NCI-H460 (cell line): ENCODE results near the gene GAL3ST3. TPM values are rescaled to one million over a fixed set of nuclear protein-coding genes. Genes with fewer than 3 reads are reported as not detected.
A peak's percentile ranks its signal among the peaks of the same experiment; 100 is the strongest.

Experiments used
- DNase-seq: peaks from one replicate; pipeline ENCODE4 v3.0.0-alpha.2; 2016; ENCODE audit warnings: low read depth; ENCODE audit errors: extremely low read depth
- total RNA-seq: library from RNA; depleted of rRNA; stranded (reverse); fragments of >200 nt; shearing (Covaris generic); gene quantifications from 2 replicates; pipeline ENCODE4 v1.2.3, GENCODE V29; 2014

Gene GAL3ST3
- total RNA-seq, 1 experiment from 2014 or later = not detected

DNA sequence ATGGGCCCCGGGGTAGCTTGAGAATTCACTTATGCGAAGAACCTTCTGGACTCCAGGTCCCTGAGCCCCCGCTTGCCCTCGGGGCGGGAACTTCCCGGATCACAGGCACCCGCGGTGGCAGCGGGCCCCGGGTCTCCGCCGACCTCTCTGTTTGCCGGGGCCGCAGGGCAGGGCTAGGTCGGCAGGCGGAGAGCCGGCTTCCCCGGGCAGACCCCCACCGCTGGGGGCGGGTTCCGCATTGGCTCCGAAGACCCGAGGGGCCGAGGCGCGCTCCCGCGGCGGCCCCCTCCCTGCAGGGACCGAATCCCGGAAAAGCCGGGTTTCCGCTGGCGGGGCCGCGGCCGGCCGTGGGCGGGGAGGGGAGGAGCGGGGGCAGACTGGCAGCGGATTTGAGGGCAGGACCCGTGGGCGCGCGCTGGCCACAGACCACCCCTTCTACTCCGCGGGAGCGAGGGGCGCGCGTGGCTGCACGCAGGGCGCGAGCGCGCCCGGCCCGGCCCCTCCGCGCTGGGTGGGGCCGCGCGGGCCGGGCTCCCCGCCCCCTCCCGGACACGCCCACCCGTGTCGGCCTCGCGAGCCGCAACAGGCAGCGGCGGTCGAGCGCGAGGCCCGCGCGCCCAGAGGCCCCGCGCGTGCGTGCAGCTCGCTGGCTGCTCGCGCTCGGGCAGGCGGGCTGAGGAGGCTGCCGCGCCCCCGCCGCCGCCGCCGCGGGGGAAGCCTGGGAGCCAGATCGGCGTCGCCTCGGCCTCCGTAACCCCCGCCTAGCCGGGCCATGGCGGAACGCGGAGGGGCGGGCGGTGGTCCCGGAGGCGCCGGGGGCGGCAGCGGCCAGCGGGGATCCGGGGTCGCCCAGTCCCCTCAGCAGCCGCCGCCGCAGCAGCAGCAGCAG, 21.0 kb upstream of the GAL3ST3 start, which contains the start of gene PACS1:
TSS of gene PACS1 (plus strand) at position 558 of the 889 bp plus-strand sequence. CDS start at position 773, 215 bp downstream.
- peak; percentile 29 for DNase-seq

DNA sequence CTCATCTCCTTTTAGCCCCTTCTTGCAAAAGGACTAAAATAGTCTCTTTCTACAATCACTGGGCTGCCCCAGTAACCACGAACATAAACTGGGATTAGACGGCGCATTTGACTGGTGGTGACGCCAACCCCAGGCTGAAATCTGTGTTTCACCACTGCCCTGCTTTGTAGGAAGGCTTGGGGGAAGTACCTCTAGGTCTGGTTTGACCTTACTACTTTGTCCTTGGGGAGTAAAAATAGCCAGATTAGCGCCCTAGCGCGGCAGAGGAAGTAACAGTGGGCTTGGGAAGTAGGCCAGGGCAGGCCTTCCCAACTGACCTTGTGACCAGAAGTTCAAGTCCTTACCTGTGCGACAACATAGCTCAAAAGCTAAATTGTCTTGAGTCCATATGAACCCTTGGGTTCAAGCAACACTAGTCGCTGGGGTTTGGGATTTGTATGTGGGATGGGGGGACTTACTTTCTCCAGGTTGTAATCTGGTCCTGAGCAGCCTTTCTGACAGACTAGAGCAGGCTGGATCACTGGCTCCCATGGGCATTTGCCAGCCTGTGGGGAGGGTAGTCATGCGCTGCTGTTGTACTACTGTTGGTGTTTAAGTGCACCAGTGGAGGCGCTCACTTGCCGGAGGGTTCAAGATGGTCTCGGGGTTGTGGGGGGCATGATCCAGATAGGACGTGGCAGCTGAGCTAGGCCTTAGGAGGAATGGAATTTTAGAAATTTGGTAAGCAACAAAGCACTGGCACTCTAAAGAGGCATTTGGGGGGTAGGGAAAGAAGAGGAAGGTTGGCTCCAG, 20.2 kb upstream of the GAL3ST3 start:
- peak; percentile 30 for DNase-seq

DNA sequence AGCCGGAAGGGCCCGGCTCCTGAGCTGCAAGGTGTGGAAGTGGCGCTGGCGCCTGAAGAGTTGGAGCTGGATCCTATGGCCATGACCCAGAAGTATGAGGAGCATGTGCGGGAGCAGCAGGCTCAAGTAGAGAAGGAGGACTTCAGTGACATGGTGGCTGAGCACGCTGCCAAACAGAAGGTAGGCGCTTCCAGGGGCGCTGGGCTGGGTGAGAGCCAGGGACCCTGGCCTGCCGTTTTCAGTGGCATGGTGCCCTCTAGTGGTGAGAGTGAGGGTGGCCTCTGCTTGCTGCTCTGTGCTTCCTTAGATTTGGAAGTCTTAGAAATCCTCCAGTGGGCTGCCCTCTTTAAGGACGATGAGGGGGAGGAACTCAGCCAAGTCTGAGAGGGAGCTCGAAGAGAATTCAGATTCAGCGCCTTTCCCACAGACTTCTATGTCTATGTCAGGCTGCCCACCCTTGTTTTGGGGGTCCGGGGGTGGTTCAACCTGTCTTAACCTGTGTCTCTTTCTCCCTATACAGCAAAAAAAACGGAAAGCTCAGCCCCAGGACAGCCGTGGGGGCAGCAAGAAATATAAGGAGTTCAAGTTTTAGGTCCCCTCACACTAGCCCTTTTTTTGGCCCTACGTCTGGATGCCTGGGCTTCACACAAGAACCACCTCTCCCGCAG, 19.3 kb upstream of the GAL3ST3 start:
- DNase-seq = peak; percentile 48

DNA sequence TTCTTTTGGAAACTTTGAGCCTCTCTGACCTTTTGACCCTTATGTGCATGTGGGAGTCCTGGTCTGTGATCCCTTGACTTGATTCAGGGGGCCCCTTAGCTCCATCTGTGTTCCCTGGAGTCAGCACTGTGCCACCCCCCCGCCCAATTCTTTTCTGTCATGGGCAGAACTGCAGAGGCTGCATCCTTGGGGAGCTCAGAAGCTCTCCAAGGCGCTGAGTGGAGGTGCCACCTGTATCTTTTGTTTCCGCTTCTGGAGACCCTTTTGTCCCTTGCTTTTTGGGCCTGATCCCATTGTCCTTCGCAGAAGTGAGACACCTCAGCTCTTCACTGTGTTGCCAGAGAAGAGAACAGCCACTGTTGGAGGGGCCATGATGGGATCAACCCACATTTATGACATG, 18.7 kb upstream of the GAL3ST3 start:
- no peak for DNase-seq

DNA sequence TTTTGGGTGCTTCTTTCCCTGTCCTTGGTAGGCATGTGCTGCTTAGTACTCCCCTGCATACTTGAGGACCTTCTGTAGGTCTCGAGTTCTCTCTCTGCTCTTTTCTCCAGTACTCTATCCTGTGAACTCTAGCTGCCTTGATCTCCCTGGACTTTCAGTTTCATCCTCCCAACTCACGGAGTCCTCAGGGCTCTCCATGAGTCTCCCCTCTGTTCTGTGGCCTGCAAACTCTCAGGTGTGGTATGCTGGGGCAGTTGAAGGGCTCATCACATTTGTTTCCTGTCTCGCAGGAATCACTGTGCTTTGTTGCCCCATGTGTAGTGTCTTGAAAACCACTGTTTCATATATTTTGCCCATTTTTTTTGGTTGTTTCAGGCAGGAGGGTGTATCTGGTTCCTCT, 17.8 kb upstream of the GAL3ST3 start:
- no peak for DNase-seq

DNA sequence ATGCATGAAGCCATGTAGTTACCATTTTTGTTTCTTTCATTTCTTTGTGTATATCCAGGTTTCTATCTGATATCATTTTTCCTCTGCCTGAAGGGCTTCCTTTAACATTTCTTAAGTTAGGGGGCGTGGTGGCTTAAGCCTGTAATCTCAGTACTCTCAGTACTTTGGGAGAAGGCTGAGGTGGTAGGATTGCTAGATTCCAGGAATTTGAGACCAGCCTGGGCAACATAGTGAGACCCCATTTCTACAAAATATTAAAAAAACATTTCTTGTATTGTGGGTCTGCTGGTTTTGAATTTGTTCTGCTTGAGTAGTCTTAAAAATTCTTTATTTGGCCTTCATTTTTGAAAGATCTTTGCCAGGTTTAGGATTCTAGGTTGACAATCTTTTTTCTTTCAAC, 15.6 kb upstream of the GAL3ST3 start:
- DNase-seq = no peak

DNA sequence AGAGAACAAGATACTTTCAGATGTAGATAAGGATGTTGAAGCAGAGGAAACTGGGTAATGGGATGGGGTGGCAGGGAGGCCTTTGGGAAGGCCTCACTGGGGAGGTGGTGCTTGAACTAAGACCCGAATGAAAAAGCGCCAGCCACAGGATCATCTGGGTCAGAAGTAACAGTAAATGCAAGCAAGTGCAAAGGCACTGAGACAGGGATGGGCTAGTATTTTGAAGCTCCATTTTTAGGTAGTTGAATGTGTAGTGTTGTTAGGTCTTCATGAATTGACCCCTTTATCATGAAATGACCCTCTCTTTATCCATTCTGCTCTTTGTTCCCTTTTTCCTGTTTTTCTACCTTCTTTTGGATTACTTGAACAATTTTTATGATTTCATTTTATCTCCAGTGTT, 14.9 kb upstream of the GAL3ST3 start:
- no peak for DNase-seq

DNA sequence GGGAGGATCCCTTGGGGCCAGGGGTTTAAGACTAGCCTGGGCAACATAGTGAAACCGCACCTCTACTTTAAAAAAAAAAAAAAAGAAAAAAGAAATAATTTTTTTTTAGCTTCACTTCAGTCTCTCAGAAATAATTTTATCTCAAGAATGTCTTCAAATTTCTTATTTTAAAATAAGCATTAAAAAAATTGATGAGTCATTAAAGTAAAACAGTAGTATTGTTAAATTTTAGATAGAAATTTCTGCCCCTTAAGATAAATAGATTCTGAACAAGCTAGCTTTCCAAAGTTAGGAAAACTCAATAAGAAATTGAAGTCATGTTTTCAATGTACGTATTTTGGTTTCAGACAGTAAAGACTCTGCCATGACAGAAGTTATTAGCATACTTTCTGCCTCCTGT, 13.4 kb upstream of the GAL3ST3 start:
- no peak for DNase-seq

DNA sequence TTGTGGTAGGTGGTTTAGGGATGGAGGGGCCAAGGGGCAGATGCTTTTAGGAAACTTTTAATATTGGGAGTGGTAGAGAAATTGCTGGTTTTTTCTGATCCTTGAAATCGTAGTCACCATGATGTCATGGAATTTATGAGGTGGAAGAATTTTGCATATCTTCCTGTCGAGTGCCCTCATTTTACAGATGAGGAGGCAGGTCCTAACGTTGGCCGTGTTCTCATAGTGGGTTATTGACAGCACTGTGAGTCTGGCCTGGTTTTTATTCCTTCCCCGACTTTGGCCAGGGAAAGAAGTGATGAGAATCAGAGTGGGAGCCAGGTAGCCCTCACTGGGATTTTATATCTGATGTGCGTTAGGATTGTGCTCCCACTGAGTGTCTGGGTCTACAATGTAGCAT, 12.3 kb upstream of the GAL3ST3 start:
- DNase-seq = no peak

DNA sequence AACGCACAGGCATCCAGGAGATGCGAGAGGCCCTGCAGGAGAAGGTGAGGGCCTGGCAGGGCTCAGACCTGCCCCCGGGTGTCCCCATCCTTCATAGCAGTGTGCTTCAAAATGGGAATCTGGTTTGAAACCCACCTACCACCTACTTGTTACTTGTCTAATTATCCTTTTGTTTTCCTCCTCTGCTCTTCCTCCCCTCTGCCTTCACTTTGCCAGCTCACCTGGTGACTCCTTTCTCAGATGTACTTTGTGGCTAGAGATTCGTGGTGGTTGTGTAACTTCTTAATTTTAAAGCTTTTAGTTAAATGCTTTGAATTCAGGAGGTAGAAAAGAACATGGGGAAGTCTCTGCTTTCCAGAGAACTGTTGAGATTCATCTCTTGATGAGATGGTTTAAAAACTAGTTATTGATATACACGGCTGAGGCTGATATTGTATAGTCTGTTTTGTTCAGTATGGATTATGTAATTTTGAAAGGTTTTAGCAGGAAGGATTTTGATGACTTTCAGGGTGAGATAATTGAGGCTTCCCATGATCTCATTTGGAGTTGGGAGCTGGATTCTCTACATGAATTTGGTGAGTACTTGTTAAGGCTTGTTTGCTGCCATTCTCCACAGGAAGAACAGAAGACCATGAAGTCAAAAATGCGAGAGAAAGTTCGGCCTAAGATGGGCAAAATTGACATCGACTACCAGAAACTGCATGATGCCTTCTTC, 11.2 kb upstream of the GAL3ST3 start:
- DNase-seq = no peak

DNA sequence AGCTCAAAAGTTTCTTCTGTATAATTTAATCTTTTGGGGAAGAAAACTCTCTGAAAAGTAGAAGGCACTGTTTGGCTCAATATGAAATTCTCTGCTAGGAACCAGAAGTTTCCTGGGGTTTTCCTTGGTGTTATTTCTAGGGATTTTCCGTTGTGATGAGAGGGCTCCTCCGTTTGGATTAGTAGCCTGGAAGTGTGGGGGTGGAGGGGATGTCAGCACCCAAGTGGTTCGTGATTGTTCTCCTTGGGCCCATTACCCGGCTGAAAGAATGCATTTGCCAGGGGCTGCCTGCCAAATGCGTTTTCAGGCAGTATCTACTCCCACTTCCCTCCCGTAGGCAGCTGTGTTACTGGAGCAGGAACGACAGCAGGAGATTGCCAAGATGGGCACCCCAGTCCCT, 7.5 kb upstream of the GAL3ST3 start:
- DNase-seq = no peak

DNA sequence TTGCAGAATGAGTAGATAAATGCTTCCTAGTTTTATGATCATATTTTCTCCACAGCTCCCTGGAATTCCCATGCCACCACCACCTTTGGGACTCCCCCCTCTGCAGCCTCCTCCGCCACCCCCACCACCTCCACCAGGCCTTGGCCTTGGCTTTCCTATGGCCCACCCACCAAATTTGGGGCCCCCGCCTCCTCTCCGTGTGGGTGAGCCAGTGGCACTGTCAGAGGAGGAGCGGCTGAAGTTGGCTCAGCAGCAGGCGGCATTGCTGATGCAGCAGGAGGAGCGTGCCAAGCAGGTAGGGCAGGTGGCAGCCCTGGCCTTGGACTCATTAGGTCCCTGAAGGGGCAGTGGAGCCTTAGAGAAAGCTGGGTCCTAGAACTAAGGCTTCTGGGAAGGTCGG, 6.1 kb upstream of the GAL3ST3 start:
- no peak for DNase-seq

DNA sequence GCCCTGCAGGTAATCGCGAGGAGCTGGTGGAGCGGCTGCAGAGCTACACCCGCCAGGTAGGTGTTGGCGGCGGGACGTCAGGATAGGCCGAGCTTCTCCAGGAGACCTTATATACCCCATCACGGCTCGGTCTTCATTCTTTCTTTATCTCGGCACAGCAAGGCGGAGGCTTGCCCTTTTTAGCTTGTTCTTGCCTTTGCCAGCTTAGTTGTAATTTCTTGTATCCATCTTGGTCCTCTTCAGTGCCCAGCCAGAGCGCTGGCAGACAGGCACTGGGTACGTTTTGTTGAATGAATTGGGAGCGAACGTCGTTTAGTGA, 3.7 kb upstream of the GAL3ST3 start:
- no peak for DNase-seq

DNA sequence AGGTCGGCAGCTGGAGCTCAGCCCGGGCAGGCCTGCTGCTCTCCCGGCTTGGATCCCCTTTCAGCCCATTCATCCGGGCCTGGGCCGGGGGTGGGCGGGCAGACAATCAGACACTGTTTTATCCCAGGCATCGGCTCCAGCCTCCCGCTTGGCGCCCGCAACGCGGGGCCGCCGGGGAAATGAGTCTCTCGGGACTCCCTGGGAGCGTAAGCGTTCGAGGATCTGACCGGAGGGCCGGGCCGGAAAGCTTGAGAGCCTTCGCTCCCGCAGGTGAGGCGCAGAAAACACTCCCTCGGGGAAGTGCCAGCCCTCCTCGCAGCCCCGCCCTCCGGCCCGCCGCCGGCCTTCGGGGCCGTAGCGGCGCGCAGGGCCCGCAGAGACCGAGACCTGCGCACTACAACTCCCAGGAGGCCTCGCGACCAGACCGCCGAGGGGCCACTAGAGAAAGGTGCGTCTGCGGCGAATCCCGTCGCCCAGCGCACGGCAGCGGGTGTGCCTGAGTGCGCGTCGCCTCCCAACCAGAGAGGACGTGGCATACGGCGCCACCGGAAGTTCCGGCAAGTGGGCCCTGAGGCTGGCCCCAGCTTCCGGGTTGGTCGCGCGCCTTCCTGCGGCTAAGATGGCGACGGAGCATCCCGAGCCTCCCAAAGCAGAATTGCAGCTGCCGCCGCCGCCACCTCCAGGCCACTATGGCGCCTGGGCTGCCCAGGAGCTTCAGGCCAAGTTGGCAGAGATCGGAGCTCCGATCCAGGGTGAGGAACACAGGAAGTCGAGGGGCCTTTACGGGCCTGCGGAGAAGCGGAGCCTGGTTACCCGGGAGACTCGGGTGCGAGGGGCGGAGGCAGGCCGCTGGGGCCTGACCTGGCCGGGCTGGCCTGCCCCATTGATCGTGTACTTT, 3.1 kb upstream of the GAL3ST3 start, which contains the start of gene SF3B2:
TSS of gene SF3B2 (plus strand) at position 599 of the 898 bp plus-strand sequence. CDS start at position 620, 21 bp downstream.
- DNase-seq = peak; percentile 95

DNA sequence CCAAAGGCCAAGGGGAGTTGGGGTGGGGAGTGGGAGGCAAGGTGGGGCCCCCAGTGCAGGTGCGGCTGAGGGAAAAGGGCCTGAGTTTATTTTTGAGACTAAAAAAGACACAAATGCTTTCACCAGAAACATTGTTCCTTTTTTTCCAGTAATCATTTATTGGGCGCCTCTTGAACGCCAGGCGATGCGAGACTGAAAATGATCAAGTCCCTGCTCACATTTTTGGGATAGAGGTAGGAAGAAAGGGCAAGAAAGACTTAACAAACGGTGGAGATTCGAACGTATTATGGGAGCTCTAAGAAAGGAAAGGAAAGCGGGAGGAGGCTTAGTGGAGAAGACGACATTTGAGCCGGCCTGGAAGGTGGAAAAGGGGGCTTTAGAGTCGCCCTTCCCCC, 2.4 kb upstream of the GAL3ST3 start:
- DNase-seq = no peak

DNA sequence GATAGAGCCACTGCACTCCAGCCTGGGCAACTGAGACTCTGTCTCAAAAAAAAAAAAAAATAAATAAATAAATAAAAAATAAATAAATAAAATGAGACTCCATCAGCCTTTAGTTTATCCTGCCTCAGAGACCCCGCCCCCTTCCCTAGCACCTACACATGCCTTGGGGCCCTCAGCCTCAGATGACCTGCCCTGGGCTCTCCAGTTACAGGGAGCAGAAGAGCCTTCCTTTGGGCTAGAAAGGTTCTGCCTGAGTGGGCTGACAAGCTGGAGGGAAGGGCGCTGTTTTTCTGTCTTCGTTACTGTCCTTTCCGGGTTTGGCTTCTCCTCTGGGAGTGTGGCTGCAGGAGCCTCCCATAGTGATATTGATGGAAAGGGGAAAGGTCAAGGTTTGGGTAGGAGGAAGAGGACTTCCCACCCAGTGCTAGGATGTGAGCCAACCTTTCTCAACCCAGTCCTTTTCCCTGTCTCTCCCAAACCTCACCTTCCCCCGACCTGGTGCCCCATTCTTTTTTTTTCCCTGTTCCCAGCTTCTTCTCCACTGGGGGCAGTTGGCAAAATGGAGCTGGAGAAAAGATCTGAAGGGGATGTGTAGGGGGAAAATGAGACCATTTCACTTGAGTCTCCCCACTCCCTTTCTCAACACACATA, 1.7 kb upstream of the GAL3ST3 start:
- no peak for DNase-seq

DNA sequence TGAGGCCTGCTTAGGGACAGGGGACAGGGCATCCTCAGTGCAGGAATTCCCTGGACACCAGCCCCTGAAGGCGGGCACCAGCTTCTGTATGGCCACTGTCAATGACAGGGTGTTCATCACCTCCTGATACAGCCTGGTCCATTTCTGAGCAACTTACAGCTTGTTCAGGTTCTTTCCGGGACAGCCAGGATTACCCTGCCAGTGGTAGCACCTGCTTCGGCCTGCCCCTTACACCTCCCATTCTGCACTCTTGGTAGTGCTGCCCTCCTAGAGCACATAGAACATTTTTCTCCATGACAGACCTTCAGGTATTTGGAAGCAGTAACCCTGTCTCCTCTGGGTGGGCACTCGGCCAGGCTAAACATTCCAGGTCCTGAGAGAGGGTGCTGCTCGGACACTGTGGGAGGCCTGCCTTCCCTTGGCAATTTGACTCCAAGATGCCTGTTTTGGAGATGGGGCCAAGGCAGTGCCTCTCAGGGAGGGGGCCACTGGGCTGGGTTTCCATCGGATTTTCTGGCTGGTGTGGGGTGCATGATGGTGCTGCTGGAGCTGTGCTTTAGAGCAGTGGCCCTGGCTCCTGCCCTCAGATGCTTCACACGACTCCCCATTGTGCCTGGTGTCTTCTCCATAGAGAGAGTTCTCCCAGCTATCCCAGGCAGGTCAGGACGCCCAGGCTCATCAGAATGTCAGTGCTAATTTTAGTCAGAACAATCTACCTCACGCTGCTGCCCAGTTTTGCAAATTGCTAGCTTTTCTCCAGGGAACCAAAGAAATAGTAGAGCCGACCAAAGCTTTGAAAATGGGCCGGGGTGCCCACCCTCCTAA, 1.2 kb downstream of the GAL3ST3 start:
- DNase-seq = no peak

DNA sequence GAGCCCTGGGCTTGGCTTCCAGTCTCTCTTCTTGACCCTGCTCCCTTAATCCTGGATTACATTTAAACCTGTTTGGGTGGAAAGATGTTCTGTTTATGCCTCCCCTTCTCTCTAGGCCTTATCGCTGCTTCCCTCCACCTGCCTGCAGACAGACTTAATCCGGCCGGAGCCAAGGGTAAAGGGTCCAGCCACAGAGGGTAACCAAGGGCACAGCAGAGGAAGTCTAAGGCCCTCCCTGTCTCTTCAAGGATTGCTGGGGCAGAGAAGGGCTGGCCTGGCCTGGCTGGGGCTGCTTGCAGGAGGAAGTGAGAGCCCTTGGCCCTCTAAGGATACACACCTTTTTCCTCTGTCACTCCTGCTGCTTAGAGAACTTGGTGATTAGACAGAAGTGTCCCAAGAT, 2.1 kb downstream of the GAL3ST3 start:
- no peak for DNase-seq
